NCI-H128 (cell line): Measurements from ENCODE around the gene RAB40B.

Experiments
- DNase-seq: peaks from one replicate; lab custom pipeline; 2025; ENCODE audit not compliant: unreplicated experiment; lab: John Stamatoyannopoulos, UW

RAB40B gene

DNA sequence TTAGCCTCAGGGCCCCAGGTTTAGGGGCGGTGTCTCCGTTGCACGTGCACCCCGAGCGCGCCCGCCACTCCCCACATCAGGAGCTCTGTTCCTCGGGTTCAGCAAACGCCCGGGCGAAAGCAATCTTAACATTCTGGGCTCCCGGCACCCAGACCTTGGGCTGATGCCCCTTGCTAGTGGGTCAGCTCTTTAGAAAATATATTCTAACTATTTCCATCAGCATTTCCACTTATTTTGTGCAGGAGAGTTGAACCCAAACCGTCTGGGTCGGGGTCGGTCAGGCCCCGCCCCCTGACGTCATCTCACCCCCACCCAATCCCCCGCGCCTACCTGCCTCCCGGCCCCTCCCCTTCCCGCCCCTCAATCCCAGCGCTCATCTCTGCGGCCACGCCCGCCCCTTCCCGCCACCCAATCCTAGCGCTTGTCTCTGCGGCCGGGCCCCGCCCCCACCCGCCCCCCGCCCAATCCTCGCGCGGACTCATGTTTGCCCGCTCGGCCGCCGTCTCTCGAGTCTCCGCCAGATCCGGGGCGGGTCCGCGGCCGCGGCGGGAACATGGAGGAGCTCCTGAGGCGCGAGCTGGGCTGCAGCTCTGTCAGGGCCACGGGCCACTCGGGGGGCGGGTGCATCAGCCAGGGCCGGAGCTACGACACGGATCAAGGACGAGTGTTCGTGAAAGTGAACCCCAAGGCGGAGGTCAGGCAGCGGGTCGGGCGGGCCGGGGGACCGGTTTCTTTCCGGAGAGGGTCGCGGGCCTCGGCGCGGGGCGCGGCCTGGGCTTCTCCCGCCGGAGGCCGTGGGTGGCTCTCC is 17.9 kb upstream of the RAB40B start, which contains the start of gene FN3KRP:
Gene FN3KRP, plus strand, starts transcription at position 504 of the 808 bp plus-strand sequence. Its CDS starts 50 bp downstream, at position 554.
- peak; percentile 71 for DNase-seq

DNA sequence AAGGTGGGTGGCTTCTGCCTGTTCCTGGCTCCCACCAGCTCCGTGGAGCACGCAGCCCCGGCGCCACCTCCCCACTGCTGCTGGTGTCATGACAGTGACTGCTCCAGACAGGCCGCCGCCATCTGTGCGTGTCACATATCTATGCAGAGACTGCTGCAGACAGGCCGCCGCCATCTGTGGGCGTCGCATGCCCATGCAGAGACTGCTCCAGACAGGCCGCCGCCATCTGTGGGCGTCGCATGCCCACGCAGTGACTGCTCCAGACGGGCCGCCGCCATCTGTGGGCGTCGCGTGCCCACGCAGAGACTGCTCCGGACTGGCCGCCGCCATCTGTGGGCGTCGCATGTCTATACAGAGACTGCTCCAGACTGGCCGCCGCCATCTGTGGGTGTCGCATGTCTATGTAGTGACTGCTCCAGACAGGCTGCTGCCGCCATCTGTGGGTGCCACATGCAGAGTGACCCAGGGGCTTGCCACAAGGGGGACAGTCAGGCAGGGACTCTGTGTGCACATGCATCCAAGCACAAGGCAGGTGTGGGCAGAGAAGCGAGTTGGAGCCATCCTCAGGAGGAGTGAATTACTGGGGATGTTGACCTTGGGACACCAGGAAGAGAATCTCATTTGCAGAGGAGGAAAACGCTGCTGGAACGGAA is 14.7 kb upstream of the RAB40B start:
- no peak for DNase-seq

DNA sequence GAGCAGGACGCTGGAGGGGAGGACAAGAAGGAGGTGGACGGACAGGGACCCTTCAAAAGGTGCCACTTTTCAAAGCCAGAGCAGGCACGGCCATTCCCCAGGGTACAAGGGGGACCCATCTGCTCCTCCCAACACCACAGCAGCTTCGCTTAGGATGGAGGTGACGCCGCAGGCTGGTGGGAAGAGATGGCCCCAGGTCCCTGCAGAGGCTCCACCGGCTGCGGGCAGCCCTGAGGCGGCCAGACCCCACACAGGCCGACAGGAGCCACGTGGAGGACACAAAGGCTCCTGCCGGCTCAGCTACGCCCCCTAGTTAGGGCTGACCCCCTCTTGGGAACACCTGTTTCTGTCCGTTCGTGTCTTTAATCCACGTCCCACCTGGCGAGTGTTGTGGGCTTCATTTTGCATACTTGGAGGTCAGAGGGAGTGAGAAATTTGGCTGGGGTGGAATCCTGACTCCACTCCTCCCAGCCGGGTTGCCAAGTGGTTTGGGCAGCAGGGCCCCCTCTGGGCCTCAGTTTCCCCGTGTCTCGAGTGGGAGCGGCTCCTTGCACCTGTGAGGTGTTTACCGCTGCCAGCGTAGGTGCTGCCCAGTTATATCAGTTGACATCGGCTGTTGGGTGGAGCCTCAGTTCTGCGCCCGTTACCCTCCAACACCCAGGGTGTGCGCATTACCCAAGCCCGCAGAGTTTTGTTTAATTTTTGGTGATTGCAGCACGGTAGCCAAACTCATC is 12.2 kb upstream of the RAB40B start:
- no peak for DNase-seq

DNA sequence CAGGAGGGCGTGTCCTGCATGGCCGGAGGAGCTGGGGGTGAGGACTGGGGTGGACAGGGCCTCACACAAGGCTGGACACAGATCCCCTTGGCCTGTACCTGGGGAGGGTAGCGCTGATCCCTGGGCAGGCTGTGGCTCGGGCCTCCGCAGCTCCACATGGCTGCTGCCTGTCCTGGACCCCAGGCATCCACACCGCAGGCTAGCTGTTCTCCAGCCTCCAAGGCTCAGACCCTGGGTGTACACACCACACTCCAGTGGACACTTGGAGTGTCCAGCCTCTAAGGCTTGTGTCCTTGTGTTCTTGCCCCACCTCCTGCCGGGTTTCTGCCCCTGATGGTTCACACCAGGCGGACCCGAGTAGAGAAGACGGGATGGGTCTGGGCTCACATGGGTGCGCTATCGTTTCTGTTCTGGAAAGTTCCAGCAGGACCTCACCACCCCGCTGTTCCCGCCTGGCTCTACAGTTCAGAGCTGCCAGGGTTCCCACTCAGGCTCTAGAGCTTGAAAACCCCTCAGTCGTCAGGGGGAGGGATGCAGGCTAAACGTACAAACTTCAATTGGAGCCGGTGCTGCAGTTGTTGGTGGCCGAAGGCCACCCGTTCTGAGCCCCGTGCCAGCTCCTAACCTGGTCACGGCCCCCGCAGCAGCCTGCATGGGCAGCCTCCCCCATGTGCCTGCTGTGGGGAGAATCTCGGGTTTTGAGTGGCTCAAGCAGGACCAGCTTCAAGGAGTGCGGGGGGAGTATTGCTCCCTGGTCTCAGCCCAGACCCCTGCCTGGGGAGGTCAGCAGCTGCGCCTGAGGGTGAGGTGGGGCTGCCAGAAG is 11.4 kb upstream of the RAB40B start:
- DNase-seq: no peak

GRCh38 chr17:82709024-82709675 is 10.7 kb upstream of the RAB40B start:
- DNase-seq: no peak

DNA sequence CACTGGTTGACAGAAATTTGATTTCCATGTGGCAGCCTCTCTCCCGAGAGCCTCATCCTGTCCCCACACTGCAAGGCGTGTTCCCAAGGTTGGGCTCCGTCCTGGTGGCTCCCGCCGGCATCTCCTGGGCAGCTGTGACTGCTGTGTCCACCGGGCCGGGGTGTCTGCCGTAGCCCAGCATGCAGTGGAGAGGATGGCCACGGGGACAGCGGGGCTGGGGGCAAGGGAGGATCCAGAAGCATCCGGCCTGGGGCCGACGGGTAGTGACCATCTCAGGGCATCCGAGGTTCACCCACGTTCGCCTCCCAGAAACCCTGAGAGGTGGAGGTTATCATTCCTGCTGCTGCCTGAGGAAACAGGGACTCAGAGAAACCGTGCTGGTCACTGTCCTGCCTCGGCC is 7.3 kb upstream of the RAB40B start:
- no peak for DNase-seq

DNA sequence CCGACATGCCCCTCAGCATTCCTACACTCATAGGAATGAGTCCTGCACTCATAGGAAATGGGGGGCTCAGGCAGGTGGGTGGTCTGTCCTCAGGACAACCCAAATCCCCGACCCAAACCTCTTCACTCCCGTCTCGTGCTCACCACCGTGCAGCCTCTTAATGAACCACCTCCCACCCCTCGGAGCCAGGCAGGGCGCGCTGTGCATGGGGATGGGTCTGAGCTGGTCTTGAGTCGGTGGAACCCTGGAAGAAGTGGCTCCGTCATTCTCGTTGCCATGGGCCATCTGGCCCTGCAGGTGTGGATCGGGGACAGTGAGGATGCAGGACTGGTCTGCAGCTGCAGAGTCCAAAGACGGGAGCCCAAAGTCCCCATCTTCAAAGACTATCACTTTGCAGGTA is 6.4 kb upstream of the RAB40B start:
- DNase-seq: no peak

DNA sequence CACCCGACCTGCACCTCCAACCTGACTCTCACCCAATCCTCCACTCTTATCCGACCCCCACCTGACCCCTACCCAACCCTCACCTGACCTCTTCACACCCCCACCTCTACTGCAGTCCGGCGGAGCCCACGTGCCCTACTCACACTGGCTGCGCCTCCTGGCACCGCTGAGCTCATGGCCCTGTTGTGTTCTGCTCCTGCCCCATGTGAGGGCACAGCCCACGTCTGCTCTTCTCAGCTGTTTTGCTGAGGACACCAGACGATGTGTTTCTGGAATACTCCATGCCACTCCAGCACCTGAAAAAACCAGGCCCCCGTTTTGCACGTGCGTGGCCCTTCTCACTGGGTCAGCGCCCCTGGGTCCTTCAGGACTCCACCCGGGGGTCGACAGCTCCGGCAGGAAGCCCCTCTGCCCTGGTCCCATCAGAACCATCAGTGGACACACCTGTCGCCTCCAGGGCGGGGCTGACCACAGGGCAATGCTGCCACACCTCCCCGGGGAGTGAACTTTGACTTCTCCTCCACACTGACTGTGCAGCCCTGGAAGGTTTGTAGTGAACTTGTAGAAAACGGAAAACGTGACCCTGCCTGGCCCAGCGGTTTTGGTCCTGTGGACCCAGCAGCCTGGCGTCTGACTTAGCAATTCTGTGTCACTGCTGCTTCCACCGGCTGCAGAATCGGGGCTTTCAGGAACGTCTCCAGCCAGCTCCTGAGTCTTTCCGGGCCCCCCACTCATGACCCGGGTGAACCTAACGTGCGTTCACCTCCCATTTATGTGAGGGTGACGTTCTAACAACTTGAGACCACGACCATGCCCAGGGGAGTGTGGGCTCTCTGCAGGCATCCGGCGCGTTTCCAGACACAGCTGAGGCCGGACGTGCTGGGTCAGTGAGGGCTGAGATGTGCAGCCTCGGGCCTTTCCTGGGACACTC is 5.7 kb upstream of the RAB40B start:
- DNase-seq: no peak

DNA sequence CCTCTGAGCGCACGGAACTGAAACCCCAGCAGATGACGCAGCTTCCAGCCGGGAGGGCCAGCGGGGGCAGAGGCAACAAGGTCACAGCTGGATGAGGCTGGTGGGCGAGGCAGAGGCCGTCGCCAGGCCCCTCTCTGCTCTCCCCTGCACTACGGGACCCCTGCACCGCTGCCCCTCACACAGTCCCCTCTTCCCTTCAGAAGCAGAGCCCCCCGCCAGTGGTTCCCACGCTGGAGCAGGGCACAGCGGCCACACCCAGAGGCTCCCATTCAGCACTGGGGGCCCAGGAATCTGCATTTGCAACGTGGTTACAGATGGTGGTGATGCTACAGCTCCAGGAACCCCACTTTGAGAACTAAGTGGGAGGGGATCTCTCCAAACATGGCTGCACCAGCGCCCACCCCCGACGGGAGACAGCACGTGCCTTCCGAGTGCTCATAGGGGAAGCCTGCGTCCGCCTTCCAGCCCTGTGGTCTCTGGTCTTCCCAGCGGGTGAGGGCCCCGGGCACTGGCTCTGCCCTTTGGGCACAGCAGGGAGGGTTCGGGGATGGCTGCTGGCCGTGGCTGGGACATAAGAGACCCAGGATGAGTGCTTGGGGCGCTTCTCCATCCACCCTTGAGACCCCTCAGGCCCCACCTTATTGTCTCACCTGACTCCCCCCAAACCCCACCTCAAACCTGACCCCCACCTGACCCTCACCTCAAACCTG is 4.7 kb upstream of the RAB40B start:
- DNase-seq: no peak

DNA sequence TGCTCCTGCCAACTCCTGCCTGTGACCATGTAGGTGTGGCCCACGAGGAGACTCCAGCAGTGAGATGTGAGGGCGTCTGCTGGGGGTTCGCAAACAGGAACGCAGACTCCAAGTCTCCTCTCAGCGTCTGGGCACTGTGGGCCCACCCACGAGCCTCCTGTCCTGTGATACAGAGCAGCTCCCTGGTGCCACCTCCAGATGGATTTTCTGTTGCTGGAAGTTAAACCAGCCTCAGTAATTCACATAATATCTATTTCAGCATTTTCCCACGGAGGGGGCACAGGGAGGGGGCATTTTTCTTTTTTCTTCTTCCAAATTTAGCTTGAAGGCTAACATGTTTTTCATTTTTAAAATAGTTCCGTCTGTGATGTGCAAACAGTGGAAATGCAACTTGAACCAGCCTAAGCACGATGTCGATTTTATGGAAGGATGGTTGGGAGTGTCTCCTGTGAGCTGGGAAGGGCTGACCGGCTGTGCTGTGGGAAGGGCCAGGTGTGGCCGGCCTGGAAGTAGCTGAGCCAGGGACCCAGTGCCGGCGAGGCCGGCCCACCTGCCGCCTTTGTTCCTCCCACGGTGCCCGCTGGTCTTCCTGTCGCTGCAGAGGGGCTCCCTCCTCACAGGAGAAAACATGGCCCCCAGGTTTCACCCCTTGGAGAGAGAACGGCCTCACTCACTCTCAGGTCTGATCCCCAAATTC is 3.9 kb upstream of the RAB40B start:
- no peak for DNase-seq

DNA sequence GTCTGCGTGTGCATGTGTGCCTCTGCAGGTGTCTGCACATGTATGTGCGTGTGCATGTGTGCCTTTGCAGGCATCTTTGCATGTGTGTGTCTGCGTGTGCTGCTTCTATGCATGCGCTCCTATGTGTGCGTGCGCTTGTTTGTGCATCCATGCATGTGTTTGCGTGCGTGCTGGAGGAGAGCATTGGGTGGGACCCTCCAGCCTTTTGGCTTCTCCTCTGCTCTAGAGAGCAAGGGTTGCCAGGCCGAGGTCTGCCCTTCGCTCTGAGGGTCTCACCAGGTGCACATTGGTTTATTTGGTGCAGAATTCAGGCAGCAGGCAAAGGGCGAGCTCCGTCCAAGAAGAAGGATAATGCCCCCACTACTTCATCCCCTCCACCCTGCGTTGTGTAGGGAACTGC is 1.1 kb upstream of the RAB40B start:
- DNase-seq: no peak

DNA sequence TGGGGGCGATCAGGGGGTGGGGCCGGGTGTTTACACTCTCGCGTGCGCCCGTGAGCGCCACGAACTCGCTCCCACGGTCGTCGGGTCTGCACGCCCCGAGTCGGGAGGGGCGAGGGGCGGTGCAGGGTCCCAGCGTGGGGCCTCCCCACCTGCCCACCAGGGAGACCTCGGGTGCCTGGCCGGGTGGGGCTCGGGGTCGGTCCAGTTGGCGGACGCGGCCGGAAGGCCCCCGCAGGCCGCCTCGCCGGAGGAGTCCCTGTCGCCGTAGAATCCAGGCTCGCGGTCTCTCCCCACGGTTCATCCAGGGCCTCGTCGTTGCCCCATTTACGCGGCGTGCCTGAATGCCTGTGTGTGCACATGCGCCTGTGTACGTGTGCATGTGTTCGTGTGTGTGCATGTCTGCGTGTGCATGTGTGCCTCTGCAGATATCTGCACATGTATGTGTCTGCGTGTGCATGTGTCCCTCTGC is 510 bp upstream of the RAB40B start:
- no peak for DNase-seq

DNA sequence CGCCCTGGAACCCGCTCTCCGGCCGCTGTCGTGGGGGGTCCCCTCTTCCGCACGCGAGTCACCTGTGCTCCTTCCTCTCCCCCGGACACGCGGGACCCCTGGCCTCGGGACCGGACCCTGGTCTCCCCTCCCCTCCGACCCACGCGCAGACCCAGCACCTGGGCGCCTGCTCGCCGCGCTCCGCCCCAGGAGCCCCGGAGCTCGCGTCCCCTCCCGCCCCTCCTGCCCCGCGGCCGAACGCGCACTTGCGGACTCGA is 762 bp downstream of the RAB40B start:
- no peak for DNase-seq

- no peak for DNase-seq
These were observed 1.3 kb downstream of the RAB40B start for GRCh38 chr17:82696916-82697807.

- no peak for DNase-seq
These were observed 2.2 kb downstream of the RAB40B start for GRCh38 chr17:82696259-82696658.

- no peak for DNase-seq
These were observed 3.9 kb downstream of the RAB40B start for GRCh38 chr17:82694647-82695046.

DNA sequence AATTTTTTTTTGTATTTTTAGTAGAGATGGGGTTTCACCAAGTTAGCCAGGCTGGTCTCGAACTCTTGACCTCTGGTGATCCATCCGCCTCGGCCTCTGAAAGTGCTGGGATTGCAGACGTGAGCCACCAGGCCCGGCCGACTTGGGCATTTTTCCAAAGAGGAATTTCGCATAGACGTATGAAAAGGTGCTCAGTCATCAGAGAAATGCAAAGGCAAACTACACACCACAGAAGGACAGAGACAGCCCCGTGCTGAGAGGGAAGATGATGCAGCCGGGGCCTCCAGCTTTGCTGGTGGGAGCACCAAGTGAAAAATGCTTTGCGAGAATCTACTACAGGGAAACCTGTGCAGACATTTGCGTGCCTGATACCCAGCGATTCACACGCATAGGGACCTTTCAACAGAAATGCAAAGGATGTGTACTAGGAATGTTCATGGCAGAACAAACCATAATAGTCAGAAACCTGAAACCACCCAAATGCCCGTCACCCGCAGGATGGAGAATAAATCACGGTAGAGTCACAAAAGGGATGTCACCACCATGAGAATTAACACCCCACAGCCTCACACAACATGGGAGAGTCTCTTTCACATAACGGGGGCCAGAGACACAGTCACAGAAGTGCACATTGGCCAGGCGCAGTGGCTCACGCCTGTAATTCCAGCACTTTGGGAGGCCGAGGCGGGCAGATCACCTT is 5.2 kb downstream of the RAB40B start:
- no peak for DNase-seq
